Measurements from ENCODE around the gene DUOX2.

- TF ChIP-seq, protein P1, sequence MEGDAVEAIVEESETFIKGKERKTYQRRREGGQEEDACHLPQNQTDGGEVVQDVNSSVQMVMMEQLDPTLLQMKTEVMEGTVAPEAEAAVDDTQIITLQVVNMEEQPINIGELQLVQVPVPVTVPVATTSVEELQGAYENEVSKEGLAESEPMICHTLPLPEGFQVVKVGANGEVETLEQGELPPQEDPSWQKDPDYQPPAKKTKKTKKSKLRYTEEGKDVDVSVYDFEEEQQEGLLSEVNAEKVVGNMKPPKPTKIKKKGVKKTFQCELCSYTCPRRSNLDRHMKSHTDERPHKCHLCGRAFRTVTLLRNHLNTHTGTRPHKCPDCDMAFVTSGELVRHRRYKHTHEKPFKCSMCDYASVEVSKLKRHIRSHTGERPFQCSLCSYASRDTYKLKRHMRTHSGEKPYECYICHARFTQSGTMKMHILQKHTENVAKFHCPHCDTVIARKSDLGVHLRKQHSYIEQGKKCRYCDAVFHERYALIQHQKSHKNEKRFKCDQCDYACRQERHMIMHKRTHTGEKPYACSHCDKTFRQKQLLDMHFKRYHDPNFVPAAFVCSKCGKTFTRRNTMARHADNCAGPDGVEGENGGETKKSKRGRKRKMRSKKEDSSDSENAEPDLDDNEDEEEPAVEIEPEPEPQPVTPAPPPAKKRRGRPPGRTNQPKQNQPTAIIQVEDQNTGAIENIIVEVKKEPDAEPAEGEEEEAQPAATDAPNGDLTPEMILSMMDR (IDR thresholded peaks at IDR 0.05) = no peak
- no peak for TF ChIP-seq POLR2A (IDR thresholded peaks at IDR 0.05)
These were observed 746 bp upstream of the DUOX2 start for GRCh38 chr15:45114751-45115085.

Measured in testis (tissue), 2 donors.